ENCODE results near the gene TRMT2A. TPM values are rescaled to one million over a fixed set of nuclear protein-coding genes. Genes with fewer than 3 reads are reported as not detected.

Gene TRMT2A
- total and polyA plus RNA-seq, 2 donors from 2014 or later = 37.3 to 50.0 TPM

DNA sequence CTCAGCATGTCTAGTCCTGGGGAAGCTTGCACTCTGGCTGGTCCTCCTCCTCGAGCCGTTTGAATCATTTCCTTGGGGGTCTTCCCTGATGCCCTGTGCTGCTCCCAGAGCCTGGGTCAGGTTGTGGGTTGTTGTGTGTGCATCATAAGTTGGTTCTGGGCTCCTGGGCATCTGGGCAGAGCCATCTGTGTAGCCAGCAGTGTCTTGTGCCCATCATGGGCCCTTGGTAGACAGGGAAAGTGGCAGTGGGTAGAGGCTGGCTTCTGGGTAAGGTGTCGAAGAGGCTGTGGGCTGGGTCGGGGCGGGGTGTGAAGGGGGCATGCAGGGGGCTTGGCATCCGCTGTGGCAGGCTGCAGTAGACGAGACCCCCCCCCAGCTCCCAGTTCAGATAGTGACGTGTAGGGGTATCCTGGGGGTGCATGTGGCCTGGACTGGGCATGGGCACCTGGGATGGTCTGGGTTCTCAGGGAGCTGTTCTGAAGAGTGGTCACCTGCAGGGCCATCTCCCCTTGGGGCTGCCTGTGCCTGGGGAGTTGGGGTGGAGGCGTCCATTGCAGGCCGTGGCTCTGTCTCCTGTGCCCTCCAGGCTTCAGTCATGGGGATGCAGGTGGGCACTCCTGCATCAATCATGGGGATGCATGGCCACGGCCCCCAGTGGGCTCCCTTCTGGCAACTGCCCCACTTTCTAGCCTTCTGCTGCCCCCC is 7.2 kb upstream of the TRMT2A start:
- Histone ChIP-seq H3K4me1 (ENCODE audit: control insufficient read depth in 2 of 3, insufficient read depth in 2 of 3, low read depth in 1 of 3, low read length in 3 of 3) (peaks cover 0 to 4% (median 0%) of the 10 kb centered on the region in 3 donors), H3K27me3 (ENCODE audit: control insufficient read depth, insufficient read depth, low read length) (no peaks in the 10 kb centered on the region), H3K9ac (ENCODE audit: low read length in 3 of 3) (no peak overlapping the region), H3K27ac (ENCODE audit: low read depth in 2 of 2, low read length in 2 of 2) (no peak overlapping the region), H3K9me3 (ENCODE audit: control insufficient read depth in 2 of 3, insufficient read depth in 1 of 3, low read length in 3 of 3) (no peaks in the 10 kb centered on the region), H3K36me3 (ENCODE audit: control insufficient read depth in 2 of 3, insufficient read depth in 3 of 3, low read length in 3 of 3) (peaks cover 0 to 17% (median 9%) of the 10 kb centered on the region in 3 donors), H3K4me3 (ENCODE audit: low read length in 3 of 3) (no peak overlapping the region)
- TF ChIP-seq, protein P1, sequence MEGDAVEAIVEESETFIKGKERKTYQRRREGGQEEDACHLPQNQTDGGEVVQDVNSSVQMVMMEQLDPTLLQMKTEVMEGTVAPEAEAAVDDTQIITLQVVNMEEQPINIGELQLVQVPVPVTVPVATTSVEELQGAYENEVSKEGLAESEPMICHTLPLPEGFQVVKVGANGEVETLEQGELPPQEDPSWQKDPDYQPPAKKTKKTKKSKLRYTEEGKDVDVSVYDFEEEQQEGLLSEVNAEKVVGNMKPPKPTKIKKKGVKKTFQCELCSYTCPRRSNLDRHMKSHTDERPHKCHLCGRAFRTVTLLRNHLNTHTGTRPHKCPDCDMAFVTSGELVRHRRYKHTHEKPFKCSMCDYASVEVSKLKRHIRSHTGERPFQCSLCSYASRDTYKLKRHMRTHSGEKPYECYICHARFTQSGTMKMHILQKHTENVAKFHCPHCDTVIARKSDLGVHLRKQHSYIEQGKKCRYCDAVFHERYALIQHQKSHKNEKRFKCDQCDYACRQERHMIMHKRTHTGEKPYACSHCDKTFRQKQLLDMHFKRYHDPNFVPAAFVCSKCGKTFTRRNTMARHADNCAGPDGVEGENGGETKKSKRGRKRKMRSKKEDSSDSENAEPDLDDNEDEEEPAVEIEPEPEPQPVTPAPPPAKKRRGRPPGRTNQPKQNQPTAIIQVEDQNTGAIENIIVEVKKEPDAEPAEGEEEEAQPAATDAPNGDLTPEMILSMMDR (IDR thresholded peaks at IDR 0.05; ENCODE audit: borderline replicate concordance, extremely low read depth, insufficient read depth) = no peak
- intact Hi-C loops (cut with DNase I) = no loop called here
- FAIRE-seq (no peak), DNase-seq (no peak)

DNA sequence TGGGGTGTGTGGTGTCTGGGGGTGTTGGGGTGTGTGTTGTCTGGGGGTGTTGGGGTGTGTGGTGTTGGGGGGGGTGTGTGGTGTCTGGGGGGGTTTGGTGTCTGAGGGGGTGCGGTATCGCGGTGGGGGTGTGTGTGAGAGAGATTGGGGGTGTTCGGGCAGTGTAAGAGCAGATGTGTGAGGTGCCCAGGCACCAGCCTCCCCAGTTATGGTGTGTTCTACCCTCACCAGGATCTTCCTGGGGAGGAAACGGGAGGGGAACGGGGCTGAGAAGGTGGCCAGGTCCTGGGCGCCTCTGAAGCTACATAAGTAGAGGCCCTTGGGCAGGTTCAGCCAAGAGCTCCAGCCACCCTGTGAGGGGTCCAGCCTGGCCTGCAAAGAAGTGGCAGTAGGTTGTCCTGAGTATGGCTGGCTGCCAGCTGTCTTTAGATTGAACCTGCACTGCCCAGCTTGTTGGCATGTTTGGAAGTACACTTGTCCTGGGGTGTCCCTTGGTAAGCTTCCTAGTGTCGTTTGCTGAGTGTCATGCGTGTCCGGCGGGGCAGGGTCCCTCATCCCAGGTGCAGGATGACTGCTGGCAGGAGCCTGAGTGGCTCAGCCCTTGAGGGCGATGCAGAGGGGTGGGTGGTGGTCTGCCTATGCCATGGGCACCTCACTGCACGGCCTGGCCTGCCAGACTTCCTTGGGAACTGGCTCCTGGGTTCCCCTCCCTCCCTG is 6.5 kb upstream of the TRMT2A start:
- TF ChIP-seq, protein P1 (IDR thresholded peaks at IDR 0.05; ENCODE audit: borderline replicate concordance, extremely low read depth, insufficient read depth) = no peak
- H3K9ac ChIP-seq (ENCODE audit: low read length in 3 of 3) = no peak overlapping the region
- DNase-seq (no peak), FAIRE-seq (no peak)
- no peaks in the 10 kb centered on the region for H3K9me3 ChIP-seq (ENCODE audit: control insufficient read depth in 2 of 3, insufficient read depth in 1 of 3, low read length in 3 of 3)
- no peak overlapping the region for H3K4me3 ChIP-seq (ENCODE audit: low read length in 3 of 3)
- intact Hi-C loops (cut with DNase I) = no loop called here
- H3K27me3 ChIP-seq (ENCODE audit: control insufficient read depth, insufficient read depth, low read length) = no peaks in the 10 kb centered on the region
- no peak overlapping the region for H3K27ac ChIP-seq (ENCODE audit: low read depth in 2 of 2, low read length in 2 of 2)
- peaks cover 0 to 21% (median 10%) of the 10 kb centered on the region in 3 donors for H3K36me3 ChIP-seq (ENCODE audit: control insufficient read depth in 2 of 3, insufficient read depth in 3 of 3, low read length in 3 of 3)
- H3K4me1 ChIP-seq (ENCODE audit: control insufficient read depth in 2 of 3, insufficient read depth in 2 of 3, low read depth in 1 of 3, low read length in 3 of 3) = peaks cover 0 to 3% (median under 1%) of the 10 kb centered on the region in 3 donors

- no peaks in the 10 kb centered on the region for H3K9me3 ChIP-seq (ENCODE audit: control insufficient read depth in 2 of 3, insufficient read depth in 1 of 3, low read length in 3 of 3)
- TF ChIP-seq, protein P1 (IDR thresholded peaks at IDR 0.05; ENCODE audit: borderline replicate concordance, extremely low read depth, insufficient read depth) = no peak
- no peak overlapping the region for H3K27ac ChIP-seq (ENCODE audit: low read depth in 2 of 2, low read length in 2 of 2)
- peaks cover 0 to 21% (median 10%) of the 10 kb centered on the region in 3 donors for H3K36me3 ChIP-seq (ENCODE audit: control insufficient read depth in 2 of 3, insufficient read depth in 3 of 3, low read length in 3 of 3)
- DNase-seq = peak in 1 of 5 donors; percentile 61
- H3K27me3 ChIP-seq (ENCODE audit: control insufficient read depth, insufficient read depth, low read length) = no peaks in the 10 kb centered on the region
- H3K4me1 ChIP-seq (ENCODE audit: control insufficient read depth in 2 of 3, insufficient read depth in 2 of 3, low read depth in 1 of 3, low read length in 3 of 3) = peaks cover 0 to 9% (median 4%) of the 10 kb centered on the region in 3 donors
- H3K4me3 ChIP-seq (ENCODE audit: low read length in 3 of 3) = no peak overlapping the region
- no peak for FAIRE-seq
- no peak overlapping the region for H3K9ac ChIP-seq (ENCODE audit: low read length in 3 of 3)
- intact Hi-C loops (cut with DNase I) = no loop called here
These were observed 4.9 kb upstream of the TRMT2A start for GRCh38 chr22:20121856-20122415.

All from kidney (tissue), 14 donors.